T-helper 1 cell treated with Interleukin-12 subunit alpha and Interleukin-12 subunit beta and Interleukin-4 antibody, amounts not matched to agents 30 μg/mL and 1 μg/mL, for 36 hours (primary cell): ENCODE data around the gene CHMP5.
"Not testable (repeated sequence)": the region's sequence is repeated elsewhere in the genome, so short reads cannot be mapped to it uniquely, and the experiment has no call there.

ENCODE experiments used
- H3K27ac Mint-ChIP-seq: one replicate; pipeline ENCODE4 v1.8.0; 2021; ENCODE audit warnings: mild to moderate bottlenecking, mixed read lengths
- H3K27me3 Mint-ChIP-seq: one replicate; pipeline ENCODE4 v1.8.0; 2021; ENCODE audit warnings: low read depth, mixed read lengths
- H3K36me3 Mint-ChIP-seq: one replicate; pipeline ENCODE4 v1.8.0; 2021; ENCODE audit warnings: low read depth, mixed read lengths
- H3K4me1 Mint-ChIP-seq: one replicate; pipeline ENCODE4 v1.8.0; 2021; ENCODE audit warnings: low read depth, mixed read lengths
- H3K4me3 Mint-ChIP-seq: one replicate; pipeline ENCODE4 v1.8.0; 2021; ENCODE audit warnings: mild to moderate bottlenecking, moderate library complexity, mixed read lengths
- H3K9me3 Mint-ChIP-seq: one replicate; pipeline ENCODE4 v1.8.0; 2021; ENCODE audit warnings: mixed read lengths

Gene CHMP5

GRCh38 chr9:33304362-33304761, 39.5 kb downstream of the CHMP5 start:
- peaks cover 28% of the 10 kb centered on the region for H3K36me3 Mint-ChIP-seq
- no peak overlapping the region for H3K4me3 Mint-ChIP-seq
- H3K4me1 Mint-ChIP-seq, result peaks cover 12% of the 10 kb centered on the region
- no peaks in the 10 kb centered on the region for H3K27me3 Mint-ChIP-seq
- no peak overlapping the region for H3K27ac Mint-ChIP-seq
- H3K9me3 Mint-ChIP-seq, result no peaks in the 10 kb centered on the region

- Mint-ChIP-seq H3K36me3 (peaks cover 24% of the 10 kb centered on the region), H3K4me1 (peaks cover 9% of the 10 kb centered on the region), H3K27me3 (no peaks in the 10 kb centered on the region), H3K27ac (no peak overlapping the region), H3K9me3 (no peaks in the 10 kb centered on the region), H3K4me3 (no peak overlapping the region)
Measured at GRCh38 chr9:33306037-33306436, 41.2 kb downstream of the CHMP5 start.

- no peak overlapping the region for H3K27ac Mint-ChIP-seq
- H3K9me3 Mint-ChIP-seq, result no peaks in the 10 kb centered on the region
- no peak overlapping the region for H3K4me3 Mint-ChIP-seq
- H3K4me1 Mint-ChIP-seq, result peaks cover 9% of the 10 kb centered on the region
- H3K36me3 Mint-ChIP-seq, result peaks cover 25% of the 10 kb centered on the region
- no peaks in the 10 kb centered on the region for H3K27me3 Mint-ChIP-seq
Measured at GRCh38 chr9:33307067-33307466, 42.2 kb downstream of the CHMP5 start.

- Mint-ChIP-seq H3K36me3 (peaks cover 27% of the 10 kb centered on the region), H3K4me1 (peaks cover 6% of the 10 kb centered on the region), H3K9me3 (no peaks in the 10 kb centered on the region), H3K27ac (no peak overlapping the region), H3K27me3 (no peaks in the 10 kb centered on the region), H3K4me3 (no peak overlapping the region)
Measured at GRCh38 chr9:33309903-33310302, 45.1 kb downstream of the CHMP5 start.

GRCh38 chr9:33310748-33311147, 45.9 kb downstream of the CHMP5 start:
- Mint-ChIP-seq H3K36me3 (peaks cover 31% of the 10 kb centered on the region), H3K4me1 (peaks cover 9% of the 10 kb centered on the region), H3K9me3 (no peaks in the 10 kb centered on the region), H3K27ac (no peak overlapping the region), H3K4me3 (no peak overlapping the region), H3K27me3 (no peaks in the 10 kb centered on the region)

GRCh38 chr9:33311953-33312352, 47.1 kb downstream of the CHMP5 start:
- Mint-ChIP-seq H3K4me3 (no peak overlapping the region), H3K27ac (no peak overlapping the region), H3K9me3 (no peaks in the 10 kb centered on the region), H3K36me3 (peaks cover 39% of the 10 kb centered on the region), H3K27me3 (no peaks in the 10 kb centered on the region), H3K4me1 (peaks cover 8% of the 10 kb centered on the region)

- Mint-ChIP-seq H3K36me3 (peaks cover 45% of the 10 kb centered on the region), H3K4me1 (peaks cover 4% of the 10 kb centered on the region), H3K9me3 (no peaks in the 10 kb centered on the region), H3K27me3 (no peaks in the 10 kb centered on the region), H3K4me3 (no peak overlapping the region), H3K27ac (no peak overlapping the region)
Measured at GRCh38 chr9:33315371-33315770, 50.5 kb downstream of the CHMP5 start.

GRCh38 chr9:33317136-33317535, 52.3 kb downstream of the CHMP5 start:
- H3K27me3 Mint-ChIP-seq, H3K27ac Mint-ChIP-seq, H3K4me3 Mint-ChIP-seq, H3K4me1 Mint-ChIP-seq, H3K9me3 Mint-ChIP-seq: not testable (repeated sequence)
- peaks cover 49% of the 10 kb centered on the region for H3K36me3 Mint-ChIP-seq

GRCh38 chr9:33318225-33318624, 53.4 kb downstream of the CHMP5 start:
- Mint-ChIP-seq H3K4me1 (peaks cover 6% of the 10 kb centered on the region), H3K27me3 (no peaks in the 10 kb centered on the region), H3K36me3 (peaks cover 55% of the 10 kb centered on the region), H3K4me3 (no peak overlapping the region), H3K27ac (no peak overlapping the region), H3K9me3 (no peaks in the 10 kb centered on the region)

GRCh38 chr9:33318781-33319180, 53.9 kb downstream of the CHMP5 start:
- H3K9me3 Mint-ChIP-seq, result no peaks in the 10 kb centered on the region
- no peak overlapping the region for H3K4me3 Mint-ChIP-seq
- H3K27me3 Mint-ChIP-seq, result no peaks in the 10 kb centered on the region
- H3K4me1 Mint-ChIP-seq, result peaks cover 6% of the 10 kb centered on the region
- H3K27ac Mint-ChIP-seq, result no peak overlapping the region
- peaks cover 50% of the 10 kb centered on the region for H3K36me3 Mint-ChIP-seq

GRCh38 chr9:33320230-33320567, 55.4 kb downstream of the CHMP5 start:
- Mint-ChIP-seq H3K4me1 (peaks cover 6% of the 10 kb centered on the region), H3K27me3 (no peaks in the 10 kb centered on the region), H3K4me3 (no peak overlapping the region), H3K27ac (no peak overlapping the region), H3K9me3 (no peaks in the 10 kb centered on the region), H3K36me3 (peaks cover 57% of the 10 kb centered on the region)

GRCh38 chr9:33320568-33321261, 55.9 kb downstream of the CHMP5 start:
- H3K27me3 Mint-ChIP-seq, result no peaks in the 10 kb centered on the region
- no peaks in the 10 kb centered on the region for H3K9me3 Mint-ChIP-seq
- H3K36me3 Mint-ChIP-seq, result peaks cover 56% of the 10 kb centered on the region
- no peak overlapping the region for H3K27ac Mint-ChIP-seq
- H3K4me1 Mint-ChIP-seq, result peaks cover 3% of the 10 kb centered on the region
- no peak overlapping the region for H3K4me3 Mint-ChIP-seq

- Mint-ChIP-seq H3K9me3 (no peaks in the 10 kb centered on the region), H3K4me1 (no peaks in the 10 kb centered on the region), H3K27ac (no peak overlapping the region), H3K4me3 (no peak overlapping the region), H3K27me3 (no peaks in the 10 kb centered on the region), H3K36me3 (peaks cover 47% of the 10 kb centered on the region)
Measured at GRCh38 chr9:33329117-33329563, 64.3 kb downstream of the CHMP5 start.

GRCh38 chr9:33329979-33330378, 65.1 kb downstream of the CHMP5 start:
- Mint-ChIP-seq H3K4me1 (no peaks in the 10 kb centered on the region), H3K36me3 (peaks cover 46% of the 10 kb centered on the region), H3K4me3 (no peak overlapping the region), H3K27ac (no peak overlapping the region), H3K9me3 (no peaks in the 10 kb centered on the region), H3K27me3 (no peaks in the 10 kb centered on the region)

- Mint-ChIP-seq H3K9me3 (no peaks in the 10 kb centered on the region), H3K4me3 (no peak overlapping the region), H3K27me3 (no peaks in the 10 kb centered on the region), H3K36me3 (peaks cover 44% of the 10 kb centered on the region), H3K4me1 (no peaks in the 10 kb centered on the region), H3K27ac (no peak overlapping the region)
Measured at GRCh38 chr9:33331377-33331891, 66.6 kb downstream of the CHMP5 start.
